Neural cell (in vitro differentiated cells): ENCODE results near the gene CTNNA1. TPM values are rescaled to one million over a fixed set of nuclear protein-coding genes. Genes with fewer than 3 reads are reported as not detected.

Experiments
- H2AFZ ChIP-seq: fragments of 200-600, 300-800 bp; sonication (generic), shearing (Covaris generic); 2 replicates; pipeline ENCODE4 v1.6.0; 2014; ENCODE audit warnings: low read depth, mild to moderate bottlenecking, antibody characterized with exemption, low read length, moderate library complexity
- H3F3A ChIP-seq: fragments of 200-600 bp; shearing (Covaris generic); 2 replicates; pipeline ENCODE4 v1.6.1; 2016; ENCODE audit warnings: mild to moderate bottlenecking, moderate library complexity, mixed read lengths, antibody characterized with exemption, low read length; ENCODE audit not compliant: insufficient read depth, poor library complexity, severe bottlenecking
- H3K27ac ChIP-seq: fragments of 200-600, 300-800 bp; sonication (generic), shearing (Covaris generic); 2 replicates; pipeline ENCODE4 v1.5.1; 2014; ENCODE audit warnings: mild to moderate bottlenecking, low read length, moderate library complexity
- H3K27me3 ChIP-seq: fragments of 300-800, 200-600 bp; sonication (generic), shearing (Covaris generic); 2 replicates; pipeline ENCODE4 v1.6.0; 2014; ENCODE audit warnings: mild to moderate bottlenecking, low read depth, low read length, moderate library complexity; ENCODE audit not compliant: insufficient read depth
- H3K36me3 ChIP-seq: fragments of 300-800, 200-600 bp; sonication (generic), shearing (Covaris generic); 2 replicates; pipeline ENCODE4 v1.5.1; 2014; ENCODE audit warnings: mild to moderate bottlenecking, antibody characterized with exemption, low read length, moderate library complexity; ENCODE audit not compliant: insufficient read depth
- H3K4me2 ChIP-seq: fragments of 300-800, 200-600 bp; sonication (generic), shearing (Covaris generic); 2 replicates; pipeline ENCODE4 v1.6.0; 2014; ENCODE audit warnings: mild to moderate bottlenecking, low read length
- H3K4me3 ChIP-seq: fragments of 300-800, 200-600 bp; sonication (generic), shearing (Covaris generic); 2 replicates; pipeline ENCODE4 v1.5.1; 2014; ENCODE audit warnings: mild to moderate bottlenecking, low read length, moderate library complexity
- H3K79me2 ChIP-seq: fragments of 200-600 bp; shearing (Covaris generic); replicated peaks from 2 replicates; pipeline ENCODE4 v1.6.0; 2014; ENCODE audit warnings: mild to moderate bottlenecking, low read length, moderate library complexity; ENCODE audit not compliant: insufficient read depth
- H3K9ac ChIP-seq: fragments of 300-800, 200-600 bp; sonication (generic), shearing (Covaris generic); 2 replicates; pipeline ENCODE4 v1.6.1; 2016; ENCODE audit warnings: mild to moderate bottlenecking, low read length, mixed read lengths
- H3K9me2 ChIP-seq: fragments of 200-600 bp; shearing (Covaris generic); 2 replicates; pipeline ENCODE4 v1.6.1; 2016; ENCODE audit warnings: mild to moderate bottlenecking, low read length, mixed read lengths; ENCODE audit not compliant: insufficient read depth
- H3K9me3 ChIP-seq: fragments of 200-600, 300-800 bp; sonication (generic), shearing (Covaris generic); 2 replicates; pipeline ENCODE4 v1.6.1; 2016; ENCODE audit warnings: mild to moderate bottlenecking, mixed run types, low read length, moderate library complexity, mixed read lengths
- H4K20me1 ChIP-seq: fragments of 200-600 bp; shearing (Covaris generic); 2 replicates; pipeline ENCODE4 v1.6.1; 2016; ENCODE audit warnings: mild to moderate bottlenecking, mixed run types; ENCODE audit not compliant: insufficient read depth
- CTCF ChIP-seq: fragments of 450-650 bp; IDR thresholded peaks from 2 replicates; pipeline ENCODE4 v1.5.1; 2014; ENCODE audit warnings: antibody characterized with exemption, mild to moderate bottlenecking, moderate library complexity; ENCODE audit not compliant: poor library complexity, severe bottlenecking
- EP300 ChIP-seq: fragments of 450-650 bp; conservative IDR thresholded peaks from 2 replicates; pipeline ENCODE4 v1.6.1; 2014; ENCODE audit warnings: antibody characterized with exemption, mild to moderate bottlenecking, moderate library complexity; ENCODE audit not compliant: poor library complexity, severe bottlenecking
- EZH2 ChIP-seq: fragments of 200-600, 300-800 bp; shearing (Covaris generic), sonication (generic); IDR thresholded peaks from 2 replicates; pipeline ENCODE4 v1.6.1; 2014; ENCODE audit warnings: antibody characterized with exemption, low read length, borderline replicate concordance, mild to moderate bottlenecking; ENCODE audit not compliant: insufficient read depth, poor library complexity, severe bottlenecking
- MXI1 ChIP-seq: fragments of 450-650 bp; conservative IDR thresholded peaks from 2 replicates; pipeline ENCODE4 v1.6.1; 2014; ENCODE audit warnings: antibody characterized with exemption, mild to moderate bottlenecking; ENCODE audit not compliant: poor library complexity, severe bottlenecking
- POLR2AphosphoS5 ChIP-seq: IDR thresholded peaks from 2 replicates; pipeline ENCODE4 v1.6.1; 2012
- RAD21 ChIP-seq: fragments of 450-650 bp; conservative IDR thresholded peaks from 2 replicates; pipeline ENCODE4 v1.6.1; 2014; ENCODE audit warnings: antibody characterized with exemption, mild to moderate bottlenecking, moderate library complexity
- REST ChIP-seq: IDR thresholded peaks from 2 replicates; pipeline ENCODE4 v1.6.1; 2012; ENCODE audit warnings: borderline replicate concordance
- SMC3 ChIP-seq: fragments of 450-650 bp; conservative IDR thresholded peaks from 2 replicates; pipeline ENCODE4 v1.6.1; 2014; ENCODE audit warnings: antibody characterized with exemption, mild to moderate bottlenecking, moderate library complexity; ENCODE audit not compliant: poor library complexity
- TAF1 ChIP-seq: IDR thresholded peaks from 2 replicates; pipeline ENCODE4 v1.6.1; 2012; ENCODE audit warnings: low read depth
- polyA plus RNA-seq: library from polyadenylated mRNA; depleted of rRNA; stranded (reverse); fragments of >200 nt; gene quantifications from 2 replicates; pipeline ENCODE4 v1.2.3, GENCODE V29; 2014

Gene CTNNA1
- polyA plus RNA-seq, 1 donor from 2014 or later = 87.9 TPM

GRCh38 chr5:138849882-138850281 is 96.7 kb downstream of the CTNNA1 start:
- Histone ChIP-seq H3K9me2 (no peaks in the 10 kb centered on the region), H3K27ac (no peak overlapping the region), H3K9me3 (no peaks in the 10 kb centered on the region), H4K20me1 (no peaks in the 10 kb centered on the region), H3K79me2 (peaks cover 4% of the 10 kb centered on the region), H3K27me3 (no peaks in the 10 kb centered on the region), H3K4me2 (no peak overlapping the region), H3K9ac (no peak overlapping the region), H2AFZ (no peak overlapping the region), H3F3A (no peaks in the 10 kb centered on the region), H3K4me3 (no peak overlapping the region), H3K36me3 (no peaks in the 10 kb centered on the region)
- TF ChIP-seq TAF1 (no peak), REST (no peak), POLR2AphosphoS5 (no peak), MXI1 (no peak), SMC3 (no peak), EZH2 (no peak), RAD21 (no peak), CTCF (no peak), EP300 (no peak)

- Histone ChIP-seq H3K9ac (no peak overlapping the region), H2AFZ (no peak overlapping the region), H3K9me3 (no peaks in the 10 kb centered on the region), H3F3A (no peaks in the 10 kb centered on the region), H3K36me3 (no peaks in the 10 kb centered on the region), H3K4me3 (no peak overlapping the region), H3K79me2 (no peaks in the 10 kb centered on the region), H3K9me2 (no peaks in the 10 kb centered on the region), H3K27ac (no peak overlapping the region), H3K27me3 (no peaks in the 10 kb centered on the region), H4K20me1 (no peaks in the 10 kb centered on the region), H3K4me2 (no peak overlapping the region)
- TF ChIP-seq REST = no peak
- TF ChIP-seq MXI1 = no peak
- no peak for TF ChIP-seq POLR2AphosphoS5
- no peak for TF ChIP-seq RAD21
- no peak for TF ChIP-seq TAF1
- TF ChIP-seq EP300 = no peak
- TF ChIP-seq EZH2 = no peak
- no peak for TF ChIP-seq SMC3
- TF ChIP-seq CTCF = no peak
These were observed 97.7 kb downstream of the CTNNA1 start for GRCh38 chr5:138850865-138851435.
